ENCODE results near the gene KLHDC7B. TPM values are rescaled to one million over a fixed set of nuclear protein-coding genes. Genes with fewer than 3 reads are reported as not detected.

The KLHDC7B gene
- total RNA-seq, 1 experiment from 2014 or later: 4.5 TPM

GRCh38 chr22:50586416-50586815 lies 40.7 kb downstream of the KLHDC7B start:
- Histone ChIP-seq H3K4me2 (ENCODE audit: low read depth, low read length, poor library complexity, severe bottlenecking) (no peak overlapping the region), H4K20me1 (ENCODE audit: insufficient read depth, low read depth, low read length) (no peaks in the 10 kb centered on the region), H3K4me1 (ENCODE audit: low read length) (peaks cover 12% of the 10 kb centered on the region), H2AFZ (ENCODE audit: low read length) (no peak overlapping the region), H3K9ac (ENCODE audit: low read length) (no peak overlapping the region), H3K27ac (ENCODE audit: low read length) (no peak overlapping the region), H3K4me3 (ENCODE audit: low read length) (no peak overlapping the region), H3K9me3 (ENCODE audit: low read length) (no peaks in the 10 kb centered on the region), H3K79me2 (ENCODE audit: low read length) (peaks cover 22% of the 10 kb centered on the region), H3K9me2 (replicated peaks; ENCODE audit: insufficient read depth, low read length) (no peaks in the 10 kb centered on the region), H3K27me3 (ENCODE audit: low read length) (no peaks in the 10 kb centered on the region), H3K36me3 (ENCODE audit: insufficient read depth, low read length) (no peaks in the 10 kb centered on the region; the same call in 1 of the 2 replicates)
- no peak for DNase-seq

- no peaks in the 10 kb centered on the region; the same call in 1 of the 2 replicates for H3K36me3 ChIP-seq (ENCODE audit: insufficient read depth, low read length)
- no peaks in the 10 kb centered on the region for H4K20me1 ChIP-seq (ENCODE audit: insufficient read depth, low read depth, low read length)
- H2AFZ ChIP-seq (ENCODE audit: low read length): no peak overlapping the region
- no peaks in the 10 kb centered on the region for H3K9me2 ChIP-seq (replicated peaks; ENCODE audit: insufficient read depth, low read length)
- no peak overlapping the region for H3K27ac ChIP-seq (ENCODE audit: low read length)
- H3K4me3 ChIP-seq (ENCODE audit: low read length): no peak overlapping the region
- H3K9me3 ChIP-seq (ENCODE audit: low read length): no peaks in the 10 kb centered on the region
- no peak overlapping the region for H3K9ac ChIP-seq (ENCODE audit: low read length)
- DNase-seq: no peak
- peaks cover 7% of the 10 kb centered on the region for H3K4me1 ChIP-seq (ENCODE audit: low read length)
- H3K79me2 ChIP-seq (ENCODE audit: low read length): peaks cover 14% of the 10 kb centered on the region
- H3K4me2 ChIP-seq (ENCODE audit: low read depth, low read length, poor library complexity, severe bottlenecking): no peak overlapping the region
- H3K27me3 ChIP-seq (ENCODE audit: low read length): no peaks in the 10 kb centered on the region
Observed at GRCh38 chr22:50587407-50587806, 41.7 kb downstream of the KLHDC7B start.

GRCh38 chr22:50595189-50595588 lies 49.5 kb downstream of the KLHDC7B start:
- H3K36me3 ChIP-seq (ENCODE audit: insufficient read depth, low read length): peaks cover 2% of the 10 kb centered on the region; the same call in 1 of the 2 replicates
- H3K27ac ChIP-seq (ENCODE audit: low read length): no peak overlapping the region
- no peak overlapping the region for H3K9ac ChIP-seq (ENCODE audit: low read length)
- no peaks in the 10 kb centered on the region for H3K9me2 ChIP-seq (replicated peaks; ENCODE audit: insufficient read depth, low read length)
- H3K4me1 ChIP-seq (ENCODE audit: low read length): no peaks in the 10 kb centered on the region
- H3K9me3 ChIP-seq (ENCODE audit: low read length): no peaks in the 10 kb centered on the region
- H2AFZ ChIP-seq (ENCODE audit: low read length): no peak overlapping the region
- no peaks in the 10 kb centered on the region for H4K20me1 ChIP-seq (ENCODE audit: insufficient read depth, low read depth, low read length)
- DNase-seq: no peak
- no peak overlapping the region for H3K4me3 ChIP-seq (ENCODE audit: low read length)
- no peaks in the 10 kb centered on the region for H3K27me3 ChIP-seq (ENCODE audit: low read length)
- H3K4me2 ChIP-seq (ENCODE audit: low read depth, low read length, poor library complexity, severe bottlenecking): no peak overlapping the region
- H3K79me2 ChIP-seq (ENCODE audit: low read length): no peaks in the 10 kb centered on the region

GRCh38 chr22:50597097-50597496 lies 51.4 kb downstream of the KLHDC7B start:
- H3K9me2 ChIP-seq (replicated peaks; ENCODE audit: insufficient read depth, low read length): no peaks in the 10 kb centered on the region
- no peaks in the 10 kb centered on the region for H3K4me1 ChIP-seq (ENCODE audit: low read length)
- no peak overlapping the region for H3K27ac ChIP-seq (ENCODE audit: low read length)
- no peaks in the 10 kb centered on the region for H3K79me2 ChIP-seq (ENCODE audit: low read length)
- no peaks in the 10 kb centered on the region for H3K9me3 ChIP-seq (ENCODE audit: low read length)
- H3K4me2 ChIP-seq (ENCODE audit: low read depth, low read length, poor library complexity, severe bottlenecking): no peak overlapping the region
- H2AFZ ChIP-seq (ENCODE audit: low read length): no peak overlapping the region
- H3K27me3 ChIP-seq (ENCODE audit: low read length): no peaks in the 10 kb centered on the region
- no peaks in the 10 kb centered on the region for H4K20me1 ChIP-seq (ENCODE audit: insufficient read depth, low read depth, low read length)
- no peak overlapping the region for H3K4me3 ChIP-seq (ENCODE audit: low read length)
- no peak overlapping the region for H3K9ac ChIP-seq (ENCODE audit: low read length)
- no peak for DNase-seq
- H3K36me3 ChIP-seq (ENCODE audit: insufficient read depth, low read length): 0 out of 2 replicates have a peak, but pooled peaks cover 2% of the 10 kb centered on the region

- Histone ChIP-seq H3K36me3 (ENCODE audit: insufficient read depth, low read length) (0 out of 2 replicates have a peak, but pooled peaks cover 2% of the 10 kb centered on the region), H3K27me3 (ENCODE audit: low read length) (no peaks in the 10 kb centered on the region), H3K9me3 (ENCODE audit: low read length) (no peaks in the 10 kb centered on the region), H3K79me2 (ENCODE audit: low read length) (no peaks in the 10 kb centered on the region), H3K27ac (ENCODE audit: low read length) (no peak overlapping the region), H3K9me2 (replicated peaks; ENCODE audit: insufficient read depth, low read length) (no peaks in the 10 kb centered on the region), H3K9ac (ENCODE audit: low read length) (no peak overlapping the region), H3K4me2 (ENCODE audit: low read depth, low read length, poor library complexity, severe bottlenecking) (no peak overlapping the region), H4K20me1 (ENCODE audit: insufficient read depth, low read depth, low read length) (no peaks in the 10 kb centered on the region; the same call in 1 of the 2 replicates), H2AFZ (ENCODE audit: low read length) (no peak overlapping the region), H3K4me1 (ENCODE audit: low read length) (no peaks in the 10 kb centered on the region), H3K4me3 (ENCODE audit: low read length) (no peak overlapping the region)
- no peak for DNase-seq
Observed at GRCh38 chr22:50599816-50600455, 54.2 kb downstream of the KLHDC7B start.

- no peaks in the 10 kb centered on the region for H3K79me2 ChIP-seq (ENCODE audit: low read length)
- no peak within 1 kb of the TSS for H3K4me3 ChIP-seq (ENCODE audit: low read length)
- H3K27ac ChIP-seq (ENCODE audit: low read length): no peak within 1 kb of the TSS
Observed at GRCh38 chr22:50600538-50600937, 54.8 kb downstream of the KLHDC7B start, which contains the start of gene MAPK8IP2. TSS of gene MAPK8IP2 (plus strand) at chr22:50600793. CDS start at chr22:50600819, 26 bp downstream.

More at GRCh38 chr22:50600538-50600937, 54.8 kb downstream of the KLHDC7B start, which contains the start of gene MAPK8IP2:
- Histone ChIP-seq H3K4me1 (ENCODE audit: low read length) (peaks cover 4% of the 10 kb centered on the region), H4K20me1 (ENCODE audit: insufficient read depth, low read depth, low read length) (no peaks in the 10 kb centered on the region; the same call in 1 of the 2 replicates), H3K4me2 (ENCODE audit: low read depth, low read length, poor library complexity, severe bottlenecking) (no peak within 1 kb of the TSS), H3K9me3 (ENCODE audit: low read length) (no peaks in the 10 kb centered on the region), H3K36me3 (ENCODE audit: insufficient read depth, low read length) (no peaks in the 10 kb centered on the region), H3K27me3 (ENCODE audit: low read length) (no peaks in the 10 kb centered on the region), H3K9me2 (replicated peaks; ENCODE audit: insufficient read depth, low read length) (no peaks in the 10 kb centered on the region), H3K9ac (ENCODE audit: low read length) (no peak within 1 kb of the TSS), H2AFZ (ENCODE audit: low read length) (no peak within 1 kb of the TSS)
- DNase-seq: no peak

Other genes starting within 250 kb of the KLHDC7B start
- 2.6 and 7.8 TPM in 2 replicates for gene PLXNB2, start 238.3 kb upstream of the KLHDC7B start, total RNA-seq (2014; rRNA removed; shearing (Covaris generic); ENCODE audit: low replicate concordance)
- 0.90 and 2.7 TPM in 2 replicates for gene DENND6B, start 218.9 kb upstream of the KLHDC7B start, total RNA-seq (2014; rRNA removed; shearing (Covaris generic); ENCODE audit: low replicate concordance)
- gene PPP6R2, start 202.6 kb upstream of the KLHDC7B start, total RNA-seq (2014; rRNA removed; shearing (Covaris generic); ENCODE audit: low replicate concordance): 32.9 and 78.0 TPM in 2 replicates
- gene SBF1, start 70.9 kb upstream of the KLHDC7B start, total RNA-seq (2014; rRNA removed; shearing (Covaris generic); ENCODE audit: low replicate concordance): 33.5 and 91.5 TPM in 2 replicates
- 0.79 and 1.4 TPM in 2 replicates for gene ADM2, start 64.4 kb upstream of the KLHDC7B start, total RNA-seq (2014; rRNA removed; shearing (Covaris generic); ENCODE audit: low replicate concordance)
- 0.93 and 3.9 TPM in 2 replicates for gene MIOX, start 59.0 kb upstream of the KLHDC7B start, total RNA-seq (2014; rRNA removed; shearing (Covaris generic); ENCODE audit: low replicate concordance)
- 19.2 and 21.4 TPM in 2 replicates for gene LMF2, start 38.2 kb upstream of the KLHDC7B start, total RNA-seq (2014; rRNA removed; shearing (Covaris generic); ENCODE audit: low replicate concordance)
- 24.6 and 53.5 TPM in 2 replicates for gene NCAPH2, start 37.7 kb upstream of the KLHDC7B start, total RNA-seq (2014; rRNA removed; shearing (Covaris generic); ENCODE audit: low replicate concordance)
- gene SCO2, start 20.3 kb upstream of the KLHDC7B start, total RNA-seq (2014; rRNA removed; shearing (Covaris generic); ENCODE audit: low replicate concordance): 1.1 and 14.2 TPM in 2 replicates
- 1.8 and 5.0 TPM in 2 replicates for gene TYMP, start 15.9 kb upstream of the KLHDC7B start, total RNA-seq (2014; rRNA removed; shearing (Covaris generic); ENCODE audit: low replicate concordance)
- gene SYCE3, start 17.0 kb downstream of the KLHDC7B start, total RNA-seq (2014; rRNA removed; shearing (Covaris generic); ENCODE audit: low replicate concordance): not detected in 2 replicates
- gene CPT1B, start 32.5 kb downstream of the KLHDC7B start, total RNA-seq (2014; rRNA removed; shearing (Covaris generic); ENCODE audit: low replicate concordance): 50.3 and 80.0 TPM in 2 replicates
- gene CHKB, start 37.0 kb downstream of the KLHDC7B start, total RNA-seq (2014; rRNA removed; shearing (Covaris generic); ENCODE audit: low replicate concordance): 52.8 and 77.8 TPM in 2 replicates
- gene MAPK8IP2, start 54.9 kb downstream of the KLHDC7B start, total RNA-seq (2014; rRNA removed; shearing (Covaris generic); ENCODE audit: low replicate concordance): 1.3 and 1.6 TPM in 2 replicates
- 24.3 and 41.1 TPM in 2 replicates for gene ARSA, start 82.3 kb downstream of the KLHDC7B start, total RNA-seq (2014; rRNA removed; shearing (Covaris generic); ENCODE audit: low replicate concordance)
- 0.04 TPM in 1 of 2 replicates, not detected in the other for gene SHANK3, start 126.9 kb downstream of the KLHDC7B start, total RNA-seq (2014; rRNA removed; shearing (Covaris generic); ENCODE audit: low replicate concordance)
- gene ACR, start 192.3 kb downstream of the KLHDC7B start, total RNA-seq (2014; rRNA removed; shearing (Covaris generic); ENCODE audit: low replicate concordance): not detected in 2 replicates
- 26.4 and 26.8 TPM in 2 replicates for gene RABL2B, start 237.7 kb downstream of the KLHDC7B start, total RNA-seq (2014; rRNA removed; shearing (Covaris generic); ENCODE audit: low replicate concordance)

All from Karpas-422 (cell line).